Skin epidermis (tissue), 12 donors: Measurements from ENCODE around the gene HMHB1.

Experiments
- H3K27ac ChIP-seq, 21 experiments: fragments of 200-600 bp; sonication (generic) in 11 of 21; one replicate each; pipeline ENCODE4 v1.5.0; 2020; ENCODE audit warnings: mild to moderate bottlenecking in 3 of 21, inconsistent platforms in 2 of 21, moderate library complexity in 2 of 21
- H3K4me3 ChIP-seq, 7 experiments: fragments of 200-600 bp; sonication (generic) in 2 of 7; one replicate each; pipeline ENCODE4 v1.5.0; 2020; ENCODE audit warnings: inconsistent platforms in 2 of 7, mild to moderate bottlenecking in 2 of 7, moderate library complexity in 1 of 7

The HMHB1 gene

DNA sequence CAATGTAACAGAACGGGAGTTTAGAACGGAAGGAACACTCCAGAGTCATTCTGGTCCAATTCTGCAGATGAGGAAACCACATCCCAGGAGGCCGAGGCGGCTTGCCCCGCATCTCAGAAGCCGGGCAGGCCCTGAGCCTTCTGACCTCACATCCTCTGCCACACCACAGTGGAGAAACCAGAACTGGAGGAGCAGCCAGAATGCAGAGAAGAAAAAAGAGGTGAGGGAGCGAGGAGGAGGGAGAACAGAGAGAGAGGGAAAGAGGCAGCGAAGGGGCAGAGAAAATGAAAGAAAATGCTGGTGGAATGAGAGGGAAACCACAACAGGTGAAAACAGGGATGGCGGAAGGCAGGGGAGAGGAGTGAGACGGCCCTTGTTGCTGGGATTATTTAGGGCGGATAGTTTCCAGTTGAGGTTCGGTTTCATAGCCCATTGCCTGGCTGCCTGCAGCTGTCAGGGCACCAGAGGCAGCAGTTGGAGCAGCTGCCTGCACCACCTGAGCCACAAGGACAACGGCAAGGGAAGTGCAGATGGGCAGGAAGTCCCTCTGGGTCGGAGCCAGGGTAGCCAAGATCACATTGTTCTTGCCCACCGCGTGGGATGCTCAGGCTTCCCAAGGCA is at the start of gene HMHB1:
Gene HMHB1, plus strand, starts transcription at position 77 of the 621 bp plus-strand sequence.
- H3K4me3 ChIP-seq, result no peak within 1 kb of the TSS
- no peak within 1 kb of the TSS for H3K27ac ChIP-seq

DNA sequence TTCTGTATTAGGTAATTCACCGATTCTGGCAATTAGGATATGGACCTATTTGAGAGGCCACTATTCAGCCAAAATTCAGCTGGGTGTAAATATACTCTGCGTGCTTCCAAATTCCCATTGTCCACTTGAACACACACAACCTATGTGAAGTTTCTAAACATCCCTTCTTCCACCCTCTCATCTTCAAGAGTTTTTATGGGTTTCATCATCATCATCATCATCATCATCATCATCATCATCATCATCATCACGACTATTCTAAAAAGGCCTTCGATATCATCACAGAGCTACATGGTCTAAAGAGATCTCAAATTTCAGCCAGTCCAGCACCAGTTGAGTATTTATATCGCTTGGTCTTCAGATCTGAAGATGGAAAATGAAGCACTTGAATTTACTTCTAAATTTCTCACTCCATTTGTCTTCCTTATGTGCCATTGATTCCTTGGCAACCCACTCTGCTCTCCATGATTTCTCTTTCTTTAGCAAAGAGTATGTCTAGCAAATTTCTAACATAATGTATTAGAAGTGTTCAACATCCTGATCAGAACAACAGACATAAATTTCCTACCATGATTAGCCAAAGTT is 49.2 kb upstream of the HMHB1 start:
- Histone ChIP-seq H3K27ac (no peak overlapping the region), H3K4me3 (no peak overlapping the region)

DNA sequence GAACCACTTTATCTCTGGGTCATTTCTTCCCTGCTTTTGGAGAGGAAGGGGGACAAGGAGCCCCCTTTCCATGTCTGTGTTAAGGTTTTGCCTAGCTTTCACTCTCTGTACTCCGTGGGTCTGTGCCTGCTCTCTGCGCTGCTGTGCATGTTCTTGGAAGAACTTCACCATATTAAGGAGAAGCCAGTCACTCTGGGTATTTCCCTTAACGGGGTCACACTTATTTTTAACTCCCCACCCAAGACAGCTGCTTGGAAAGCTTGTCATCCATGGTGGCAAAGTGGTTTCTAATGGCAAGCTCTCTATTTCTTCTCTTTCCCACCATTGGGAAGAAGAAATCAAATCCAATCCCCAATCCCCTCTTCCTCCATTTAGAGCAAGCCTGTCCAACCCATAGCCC is 44.8 kb upstream of the HMHB1 start:
- H3K4me3 ChIP-seq, result no peak overlapping the region

DNA sequence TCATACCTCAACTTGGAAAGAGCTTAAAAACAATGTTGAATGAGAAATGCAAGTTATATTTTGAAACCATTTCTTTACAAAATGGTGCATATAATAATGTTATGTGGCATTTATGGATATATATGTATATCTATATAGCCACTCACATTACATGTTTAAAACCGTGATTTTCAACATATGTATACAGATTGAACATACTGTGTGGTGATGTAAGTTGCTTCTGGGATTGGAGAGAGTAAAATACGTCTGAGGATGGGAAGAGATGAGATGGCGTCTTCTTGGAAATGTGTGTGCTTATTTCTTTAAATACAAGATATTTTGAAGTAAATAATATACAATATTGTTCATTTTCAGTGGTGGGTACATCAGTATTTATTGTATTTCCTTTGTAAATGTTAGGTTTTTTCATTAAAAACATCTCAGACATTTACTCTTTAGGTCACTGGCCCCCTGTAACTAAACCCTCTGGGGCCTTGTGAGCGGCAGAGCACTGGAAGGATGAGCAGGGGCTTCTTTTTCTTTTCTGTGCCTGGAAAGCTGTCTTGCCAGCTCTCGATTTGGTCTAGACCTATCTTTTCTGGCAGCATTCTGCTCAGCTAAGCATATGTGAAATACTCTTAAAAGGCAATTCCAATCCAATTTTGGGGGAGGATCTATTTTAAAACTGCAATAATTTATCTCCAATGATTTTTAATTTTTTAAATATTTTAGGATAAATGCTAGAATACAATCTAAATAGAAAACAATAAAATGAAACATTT is 42.8 kb upstream of the HMHB1 start:
- Histone ChIP-seq H3K27ac (no peak overlapping the region), H3K4me3 (no peak overlapping the region)

More for the DNA sequence above, 44.8 kb upstream of the HMHB1 start:
- no peak overlapping the region for H3K27ac ChIP-seq

DNA sequence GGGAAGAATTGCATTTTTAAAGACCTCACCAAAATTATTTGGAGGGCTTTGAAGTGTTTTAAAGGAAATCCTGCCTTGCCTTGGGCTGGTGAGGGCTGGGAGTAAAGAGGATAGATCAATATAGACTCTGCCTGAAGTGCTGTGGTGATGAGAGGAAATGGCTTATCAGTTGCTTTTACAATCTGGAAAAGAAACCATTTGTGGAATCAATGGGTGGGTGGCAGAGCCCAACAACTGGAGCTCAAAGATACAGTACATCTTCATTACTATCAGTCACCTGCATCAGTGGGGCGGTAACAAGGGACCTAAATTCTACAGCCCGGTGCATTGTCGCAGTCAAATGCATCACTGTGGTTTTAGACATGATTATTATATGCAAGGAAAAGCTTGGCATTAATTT is 41.5 kb upstream of the HMHB1 start:
- no peak overlapping the region for H3K4me3 ChIP-seq

DNA sequence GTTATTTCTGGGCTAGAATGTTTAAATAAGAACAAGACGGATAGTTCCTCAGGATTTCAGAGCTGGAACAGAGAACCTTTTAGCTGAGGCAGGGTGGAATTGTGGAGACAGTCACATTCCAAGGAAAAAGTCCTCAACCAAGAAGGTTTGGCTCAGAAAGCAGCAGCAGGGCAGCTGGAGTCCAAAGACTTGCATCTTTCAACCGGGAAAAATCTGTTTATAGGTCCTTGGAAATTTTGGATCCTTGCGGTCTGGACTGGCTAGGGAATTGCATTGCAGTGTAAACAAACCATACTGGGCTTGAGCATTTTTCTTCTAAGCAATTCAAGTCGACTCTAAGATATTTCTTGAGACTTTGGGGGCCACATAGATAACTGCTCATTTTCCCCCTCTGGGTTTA is 40.8 kb upstream of the HMHB1 start:
- H3K4me3 ChIP-seq, result no peak overlapping the region
- no peak overlapping the region for H3K27ac ChIP-seq

More for the DNA sequence above, 41.5 kb upstream of the HMHB1 start:
- no peak overlapping the region for H3K27ac ChIP-seq

DNA sequence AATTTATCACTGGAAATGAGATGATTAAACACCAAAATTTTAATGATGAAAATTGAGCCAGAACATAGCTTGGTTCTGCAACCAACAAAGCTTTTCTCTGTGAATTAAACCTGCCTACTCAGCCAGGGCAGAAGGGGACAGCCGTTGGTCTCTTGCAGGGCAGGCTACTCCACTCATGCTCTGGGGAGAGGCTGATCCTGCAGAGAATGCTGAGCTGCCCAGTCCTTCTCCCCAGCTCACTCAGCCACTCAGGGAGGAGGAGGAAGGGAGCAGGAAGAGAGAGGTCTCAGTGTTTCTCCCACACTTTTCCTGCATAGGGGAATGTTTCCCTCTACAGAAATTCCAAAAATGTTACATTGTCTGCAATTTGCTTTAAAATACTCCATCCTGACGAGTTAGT is 40.4 kb upstream of the HMHB1 start:
- no peak overlapping the region for H3K4me3 ChIP-seq
- no peak overlapping the region for H3K27ac ChIP-seq

DNA sequence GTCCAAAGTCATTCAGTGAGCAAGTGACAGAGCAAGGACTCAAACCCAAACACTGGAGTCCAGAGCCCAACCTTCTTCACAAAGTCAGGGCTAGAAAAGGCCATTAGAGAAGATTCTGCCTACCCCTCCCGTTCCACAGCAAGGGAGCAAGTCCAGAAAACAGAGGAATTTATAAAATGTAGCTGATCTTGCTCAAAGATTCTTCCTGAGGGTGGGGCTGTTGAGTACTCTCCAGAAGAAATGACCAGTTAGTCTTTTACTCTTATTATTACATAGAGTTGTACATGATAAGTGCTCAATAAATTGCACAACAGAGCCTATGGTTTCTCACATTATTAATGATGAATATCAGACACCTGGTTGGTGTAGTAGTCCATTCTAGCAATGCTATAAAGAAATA is 39.3 kb upstream of the HMHB1 start:
- H3K4me3 ChIP-seq, result no peak overlapping the region
- no peak overlapping the region for H3K27ac ChIP-seq

DNA sequence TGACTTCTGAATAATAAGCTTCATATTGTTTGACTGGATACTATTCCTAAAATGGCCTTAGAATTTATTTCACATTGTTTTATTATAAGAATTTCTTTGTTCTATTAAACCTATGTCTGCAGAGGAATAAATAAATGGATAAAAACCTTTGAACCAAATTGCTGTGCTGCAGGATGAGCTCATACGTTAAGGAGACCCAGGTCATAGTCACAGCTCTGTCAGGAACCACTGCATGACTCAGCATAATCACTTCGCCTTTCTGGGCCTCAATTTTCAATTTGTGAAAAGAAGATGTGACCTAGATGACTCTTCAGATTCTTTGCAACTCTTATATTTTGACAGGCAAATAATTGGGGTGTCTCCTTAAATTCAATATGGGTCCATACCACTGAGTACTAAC is 36.7 kb upstream of the HMHB1 start:
- Histone ChIP-seq H3K27ac (no peak overlapping the region), H3K4me3 (no peak overlapping the region)

DNA sequence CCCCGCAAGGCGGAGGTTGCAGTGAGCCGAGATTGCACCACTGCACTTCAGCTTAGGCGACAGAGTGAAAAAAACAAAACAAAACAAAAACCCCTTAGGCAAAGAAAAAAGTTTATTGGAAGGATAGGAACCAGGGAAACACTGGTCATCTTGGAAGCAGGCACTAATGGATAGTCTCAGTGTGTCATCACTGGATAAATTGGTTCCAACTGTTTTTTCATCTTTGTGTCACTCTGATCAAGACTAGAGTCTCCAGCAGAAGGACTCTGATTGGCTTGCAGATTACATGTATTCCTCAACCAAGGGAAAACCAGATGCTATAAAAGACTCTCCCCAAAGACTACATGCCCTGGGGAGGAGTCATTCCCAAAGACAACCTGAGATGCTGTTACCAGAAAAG is 35.0 kb upstream of the HMHB1 start:
- H3K4me3 ChIP-seq, result no peak overlapping the region
- H3K27ac ChIP-seq, result no peak overlapping the region

DNA sequence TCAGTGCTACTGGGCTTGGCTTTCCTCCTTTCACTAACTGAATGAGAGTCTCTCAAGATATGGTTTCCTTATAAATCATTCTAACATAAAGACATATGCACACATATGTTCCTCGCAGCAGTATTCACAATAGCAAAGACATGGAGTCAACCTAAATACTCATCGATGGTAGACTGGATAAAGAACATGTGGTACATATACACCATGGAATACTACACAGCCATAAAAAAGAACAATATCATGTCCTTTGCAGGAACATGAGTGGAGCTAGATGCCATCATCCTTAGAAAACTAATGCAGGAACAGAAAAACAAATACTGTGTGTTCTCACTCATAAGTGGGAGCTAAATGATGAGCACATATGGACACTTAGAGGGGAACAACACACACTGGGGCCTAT is 32.5 kb upstream of the HMHB1 start:
- H3K27ac ChIP-seq, result no peak overlapping the region
- H3K4me3 ChIP-seq, result no peak overlapping the region

DNA sequence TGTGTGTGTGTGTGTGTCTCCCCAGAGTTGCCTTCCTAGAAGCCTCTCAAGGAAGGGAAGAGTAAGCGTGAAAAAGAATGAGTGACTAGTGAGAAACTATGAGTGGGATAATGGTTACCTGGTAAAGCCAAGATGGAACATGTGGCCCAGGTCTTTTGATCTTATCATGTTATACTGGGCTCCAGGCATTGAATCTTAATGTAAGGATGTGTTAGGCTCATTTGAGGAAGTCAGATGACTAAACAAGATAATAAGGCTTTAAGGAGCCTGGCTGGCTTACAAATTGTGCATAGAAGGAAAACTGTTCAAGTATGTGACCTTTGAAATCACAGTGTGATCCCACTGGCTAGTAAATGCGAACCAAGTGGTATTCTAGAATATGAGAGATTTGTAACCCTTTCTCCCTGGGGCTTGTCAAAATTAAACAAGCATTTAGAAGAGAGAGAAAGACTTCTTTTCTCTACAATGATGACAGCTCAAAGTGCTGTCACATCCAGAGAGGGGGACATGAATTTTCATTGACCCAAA is 29.9 kb upstream of the HMHB1 start:
- Histone ChIP-seq H3K27ac (no peak overlapping the region), H3K4me3 (no peak overlapping the region)

DNA sequence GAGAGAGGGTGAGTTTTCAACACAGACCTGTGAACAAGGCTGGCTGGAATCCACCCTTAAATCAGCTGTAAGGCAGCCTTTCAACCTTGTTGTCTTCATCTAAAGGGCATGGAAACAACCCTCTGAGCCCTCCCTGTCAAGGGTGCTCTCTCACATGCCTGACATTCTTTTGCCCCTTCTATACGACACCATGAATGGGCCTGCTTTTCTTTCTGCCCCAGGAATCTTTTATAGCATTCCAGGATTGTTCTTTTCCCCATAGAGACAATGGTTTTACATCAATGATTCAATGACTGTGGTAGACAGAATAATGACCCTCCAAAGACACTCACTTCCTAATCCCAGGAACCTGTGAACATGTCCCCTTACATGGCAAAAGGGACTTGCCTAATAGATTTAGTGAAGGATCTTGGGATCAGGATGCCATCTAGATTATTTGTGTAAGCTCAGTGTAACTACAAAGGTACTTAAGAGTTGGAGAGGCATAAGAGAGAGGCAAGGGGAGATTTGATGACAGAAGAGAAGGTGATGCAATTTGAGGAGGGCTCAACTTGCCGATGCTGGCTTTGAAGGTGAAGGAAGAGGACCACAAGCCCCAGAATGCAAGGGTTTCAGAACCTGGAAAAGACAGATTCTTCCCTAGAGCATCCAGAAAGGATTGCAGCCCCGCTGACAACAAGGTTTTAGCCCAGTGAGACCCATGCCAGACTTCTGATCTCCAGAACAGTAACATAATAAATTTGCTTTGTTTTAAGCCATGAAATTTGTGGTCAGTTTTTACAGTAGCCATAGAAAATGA is 29.2 kb upstream of the HMHB1 start:
- H3K4me3 ChIP-seq, result no peak overlapping the region
- no peak overlapping the region for H3K27ac ChIP-seq

DNA sequence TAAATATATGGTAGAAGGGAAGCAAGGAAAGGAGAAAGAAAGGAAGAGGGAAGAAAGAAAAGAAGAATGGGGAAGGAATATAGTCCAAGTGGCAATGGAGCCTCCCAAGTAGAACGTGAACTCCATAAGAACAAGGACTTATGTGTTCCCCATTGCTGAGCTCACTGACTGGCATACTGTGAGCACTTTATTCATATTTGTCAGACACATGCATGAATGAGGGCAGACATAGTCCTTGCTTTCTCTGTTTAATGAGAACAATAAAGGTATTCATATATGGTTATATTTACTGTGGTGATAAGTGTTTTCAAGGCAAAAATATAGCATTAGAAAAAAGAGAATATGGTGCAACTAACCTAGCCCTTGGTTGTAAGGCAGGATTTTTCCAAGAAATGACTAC is 23.6 kb upstream of the HMHB1 start:
- Histone ChIP-seq H3K27ac (no peak overlapping the region), H3K4me3 (no peak overlapping the region)

DNA sequence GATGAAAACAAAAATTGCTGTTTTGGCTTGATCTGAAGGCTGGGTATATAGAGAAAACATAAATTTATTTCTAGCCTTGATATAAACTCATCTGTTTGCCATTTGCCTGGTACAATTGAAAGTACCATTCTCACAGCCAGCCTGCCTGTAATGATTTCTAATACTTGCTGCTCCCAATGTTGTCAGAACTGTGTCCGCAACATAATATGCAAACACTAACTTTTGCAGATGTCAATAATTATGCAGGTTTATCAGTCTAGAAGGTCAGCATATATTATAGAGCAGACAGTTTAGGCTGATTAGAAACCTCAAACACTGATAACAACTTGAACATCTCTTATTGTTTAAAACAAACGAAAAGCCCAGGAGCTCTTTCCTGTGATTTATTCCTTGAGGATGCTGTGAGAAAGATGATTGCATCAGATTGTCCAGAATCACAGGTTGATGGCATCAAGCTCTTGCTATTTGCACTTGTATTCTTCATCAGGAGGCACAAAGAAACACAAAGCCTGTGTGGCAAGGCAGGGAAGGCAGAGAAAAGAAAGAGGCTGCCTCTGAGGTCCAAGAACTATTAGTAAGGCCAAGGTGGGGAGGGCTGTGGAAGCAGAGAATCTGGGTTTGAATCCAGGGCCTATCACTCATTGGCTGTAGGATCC is 21.4 kb upstream of the HMHB1 start:
- no peak overlapping the region for H3K4me3 ChIP-seq
- H3K27ac ChIP-seq, result no peak overlapping the region

DNA sequence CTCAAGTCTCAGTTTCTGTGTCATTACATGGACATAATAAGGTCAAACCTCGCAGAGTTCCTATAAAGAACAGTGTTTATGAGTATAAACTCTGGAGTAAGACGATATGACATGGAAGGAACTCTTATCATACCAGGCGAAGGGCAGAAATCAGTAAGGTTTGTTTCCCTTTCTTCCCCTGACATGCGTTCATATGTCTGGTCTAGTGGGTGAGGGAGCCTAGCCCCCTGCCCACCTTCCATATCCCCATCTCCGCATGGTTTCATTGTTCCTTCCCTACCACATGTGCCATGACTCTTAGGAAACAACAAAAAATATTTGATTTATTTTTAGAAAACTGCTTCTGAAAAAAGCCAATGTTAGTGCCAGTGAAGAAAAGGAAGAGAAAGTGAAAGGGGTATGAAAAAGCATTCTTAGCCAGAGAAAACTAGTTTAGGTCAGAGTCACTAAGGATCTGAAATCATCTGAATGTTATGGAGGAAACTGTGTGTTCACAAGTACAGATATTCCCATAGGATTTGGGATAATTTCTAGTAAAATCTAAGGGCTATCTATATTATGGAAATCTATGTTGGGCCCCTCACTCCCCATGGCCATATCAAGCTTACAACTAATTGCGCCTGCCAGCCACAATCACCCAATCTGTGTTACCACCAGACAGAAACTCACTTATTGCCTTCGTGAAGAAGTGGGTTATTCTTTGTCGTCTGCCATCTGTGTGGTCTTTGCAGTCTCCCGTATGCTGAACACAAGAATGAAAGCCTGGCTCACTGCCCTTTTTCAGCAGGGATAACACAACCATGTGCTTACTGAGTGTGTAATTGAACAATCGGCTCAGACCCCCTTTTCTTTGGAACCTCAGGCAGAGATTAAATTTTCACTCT is 19.9 kb upstream of the HMHB1 start:
- Histone ChIP-seq H3K4me3 (no peak overlapping the region), H3K27ac (peak overlapping the region in 1 of 21 experiments; percentile 66)

DNA sequence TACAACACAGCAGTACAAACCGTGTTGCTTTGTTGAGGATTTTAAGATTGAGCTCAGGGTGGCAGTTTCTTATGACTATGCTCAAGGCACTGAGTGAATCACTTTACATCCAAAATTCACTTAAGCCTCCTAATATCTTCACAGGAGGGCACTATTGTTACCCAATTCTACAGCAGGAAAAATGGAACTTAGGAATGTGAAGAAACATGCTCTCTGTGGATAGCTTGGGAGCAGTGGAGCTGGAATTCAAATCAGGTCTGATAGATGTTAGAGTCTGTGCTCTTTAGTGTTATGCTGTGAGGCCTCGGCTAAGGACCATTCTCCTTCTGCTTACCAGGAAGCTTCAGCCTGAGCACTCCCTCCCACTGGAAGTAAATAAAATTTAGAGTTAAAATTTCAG is 18.7 kb upstream of the HMHB1 start:
- no peak overlapping the region for H3K4me3 ChIP-seq
- H3K27ac ChIP-seq, result no peak overlapping the region

DNA sequence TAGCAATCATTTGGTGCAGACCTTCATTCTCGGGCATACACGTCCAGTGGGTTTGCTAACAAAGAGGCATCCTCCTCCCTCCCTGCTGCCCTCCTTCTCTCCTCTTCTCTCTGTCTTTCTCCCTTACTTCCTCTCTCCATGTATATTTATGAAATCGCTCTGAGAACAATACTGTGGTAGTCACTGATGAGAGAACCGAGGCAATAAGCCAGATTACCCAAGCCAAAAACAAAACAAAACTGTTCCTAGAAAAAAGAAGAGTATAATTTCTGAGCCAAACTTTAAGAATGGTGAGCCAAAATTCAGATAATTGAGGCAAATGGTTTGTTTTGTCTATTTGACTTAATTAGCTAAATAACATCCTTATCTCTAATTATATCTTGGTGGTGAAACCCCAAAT is 15.8 kb upstream of the HMHB1 start:
- Histone ChIP-seq H3K4me3 (no peak overlapping the region), H3K27ac (no peak overlapping the region)

DNA sequence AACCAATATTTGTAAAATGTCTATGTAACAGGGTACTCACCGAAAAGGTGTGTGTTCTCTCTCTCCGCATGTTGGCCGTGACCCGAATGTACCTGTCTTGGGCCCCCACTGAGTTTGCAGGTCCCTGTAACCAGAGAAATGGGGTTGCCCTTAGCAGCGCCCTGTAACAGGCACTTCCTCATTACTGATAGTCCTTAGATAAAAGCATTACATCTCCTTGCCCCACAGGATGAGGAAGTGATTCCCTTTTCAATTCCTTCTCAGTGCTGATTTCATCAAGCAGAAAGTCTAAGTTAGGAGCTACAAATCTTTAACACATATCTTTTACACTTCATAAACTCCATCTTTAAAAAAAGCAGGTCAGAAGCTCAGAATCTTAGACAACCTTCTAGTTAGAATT is 15.2 kb upstream of the HMHB1 start:
- Histone ChIP-seq H3K4me3 (no peak overlapping the region), H3K27ac (no peak overlapping the region)
